SU-DHL-6 (cell line): ENCODE measurements around the gene MPPED2.

Source experiments
- EZH2phosphoT487 ChIP-seq: fragments of 200-600 bp; sonication (generic), shearing (Covaris generic); conservative IDR thresholded peaks from 2 replicates; pipeline ENCODE4 v1.6.1; 2018; ENCODE audit warnings: mild to moderate bottlenecking, antibody characterized with exemption, low read length, moderate library complexity, mixed read lengths
- TF ChIP-seq, protein P1 (sequence below): fragments of 200-600 bp; sonication (generic); IDR thresholded peaks from one replicate; pipeline ENCODE4 v1.5.1; 2017; ENCODE audit warnings: antibody characterized with exemption, mild to moderate bottlenecking, low read length, moderate library complexity; ENCODE audit not compliant: insufficient read depth, poor library complexity, severe bottlenecking

DNA sequence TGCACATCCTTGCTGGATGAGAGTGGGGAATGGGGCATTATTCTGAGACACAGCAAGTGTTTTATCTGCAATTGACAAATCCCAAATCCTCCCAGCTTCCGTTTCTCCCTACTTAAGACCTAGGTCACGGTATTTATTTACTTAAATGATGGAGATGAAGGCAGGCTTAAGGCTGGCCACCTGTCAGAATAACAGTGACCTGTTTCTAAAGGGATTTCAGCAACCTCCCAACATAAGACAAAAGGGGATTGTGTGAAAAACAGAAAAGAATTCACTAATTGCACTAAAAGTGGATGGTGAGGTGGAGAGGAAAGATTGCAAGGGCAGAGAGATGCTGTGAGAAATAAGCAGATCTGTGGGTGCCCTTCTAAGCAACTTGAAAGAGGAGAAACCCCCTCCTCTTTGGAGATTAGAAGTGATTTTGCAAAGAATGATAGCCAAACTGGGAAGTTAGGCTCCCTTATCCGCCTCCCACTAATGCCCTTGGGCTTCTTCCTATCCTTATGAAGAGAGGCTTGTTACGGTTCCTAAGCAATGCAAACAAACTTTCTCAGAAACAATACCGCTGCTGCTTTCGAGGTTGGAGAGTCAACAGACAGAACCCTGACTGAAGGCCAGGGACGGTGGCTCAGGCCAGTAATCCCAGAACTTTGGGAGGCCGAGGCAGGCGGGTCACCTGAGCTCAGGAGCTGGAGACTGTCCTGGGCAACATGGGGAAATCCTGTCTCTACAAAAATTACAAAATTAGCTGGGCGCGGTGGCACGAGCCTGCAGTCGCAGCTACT is 179.0 kb downstream of the MPPED2 start:
- TF ChIP-seq EZH2phosphoT487, result no peak
- TF ChIP-seq, protein P1, sequence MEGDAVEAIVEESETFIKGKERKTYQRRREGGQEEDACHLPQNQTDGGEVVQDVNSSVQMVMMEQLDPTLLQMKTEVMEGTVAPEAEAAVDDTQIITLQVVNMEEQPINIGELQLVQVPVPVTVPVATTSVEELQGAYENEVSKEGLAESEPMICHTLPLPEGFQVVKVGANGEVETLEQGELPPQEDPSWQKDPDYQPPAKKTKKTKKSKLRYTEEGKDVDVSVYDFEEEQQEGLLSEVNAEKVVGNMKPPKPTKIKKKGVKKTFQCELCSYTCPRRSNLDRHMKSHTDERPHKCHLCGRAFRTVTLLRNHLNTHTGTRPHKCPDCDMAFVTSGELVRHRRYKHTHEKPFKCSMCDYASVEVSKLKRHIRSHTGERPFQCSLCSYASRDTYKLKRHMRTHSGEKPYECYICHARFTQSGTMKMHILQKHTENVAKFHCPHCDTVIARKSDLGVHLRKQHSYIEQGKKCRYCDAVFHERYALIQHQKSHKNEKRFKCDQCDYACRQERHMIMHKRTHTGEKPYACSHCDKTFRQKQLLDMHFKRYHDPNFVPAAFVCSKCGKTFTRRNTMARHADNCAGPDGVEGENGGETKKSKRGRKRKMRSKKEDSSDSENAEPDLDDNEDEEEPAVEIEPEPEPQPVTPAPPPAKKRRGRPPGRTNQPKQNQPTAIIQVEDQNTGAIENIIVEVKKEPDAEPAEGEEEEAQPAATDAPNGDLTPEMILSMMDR, result no peak
